GM18861 (cell line): ENCODE results near the gene PACS1.
A peak's percentile ranks its signal among the peaks of the same experiment; 100 is the strongest.

Experiments
- ATAC-seq: cut with Tn5 transposase; IDR thresholded peaks from one replicate; pipeline ENCODE4 v1.9.1; 2021; ENCODE audit not compliant: unreplicated experiment

The PACS1 gene

GRCh38 chr11:66219846-66220565 lies 149.9 kb downstream of the PACS1 start:
- ATAC-seq = no peak

- no peak for ATAC-seq
These were observed 150.5 kb downstream of the PACS1 start for GRCh38 chr11:66220566-66220935.

DNA sequence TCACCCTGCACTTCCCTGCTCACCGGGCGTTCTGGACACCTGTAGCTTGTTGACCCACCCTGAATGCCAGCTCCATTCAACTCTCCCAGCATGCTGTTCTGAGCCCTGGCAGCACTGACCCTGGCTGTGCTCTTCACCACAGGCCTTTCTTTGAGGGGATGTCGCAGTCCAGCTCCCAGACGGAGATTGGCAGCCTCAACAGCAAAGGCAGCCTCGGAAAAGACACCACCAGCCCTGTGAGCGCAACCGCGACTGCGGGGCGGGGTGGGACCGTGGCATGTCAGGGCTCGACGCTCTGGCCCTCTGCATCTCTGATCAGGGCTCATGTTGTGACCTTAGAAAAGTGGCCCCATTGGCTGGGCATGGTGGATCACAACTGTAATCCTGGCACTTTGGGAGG lies 150.9 kb downstream of the PACS1 start:
- ATAC-seq = no peak

- peak; percentile 7 for ATAC-seq
These were observed 151.7 kb downstream of the PACS1 start for GRCh38 chr11:66221726-66222236.

- ATAC-seq = peak; percentile 85
These were observed 152.5 kb downstream of the PACS1 start for GRCh38 chr11:66222358-66223149.

GRCh38 chr11:66224226-66224855 lies 154.3 kb downstream of the PACS1 start:
- ATAC-seq = no peak

DNA sequence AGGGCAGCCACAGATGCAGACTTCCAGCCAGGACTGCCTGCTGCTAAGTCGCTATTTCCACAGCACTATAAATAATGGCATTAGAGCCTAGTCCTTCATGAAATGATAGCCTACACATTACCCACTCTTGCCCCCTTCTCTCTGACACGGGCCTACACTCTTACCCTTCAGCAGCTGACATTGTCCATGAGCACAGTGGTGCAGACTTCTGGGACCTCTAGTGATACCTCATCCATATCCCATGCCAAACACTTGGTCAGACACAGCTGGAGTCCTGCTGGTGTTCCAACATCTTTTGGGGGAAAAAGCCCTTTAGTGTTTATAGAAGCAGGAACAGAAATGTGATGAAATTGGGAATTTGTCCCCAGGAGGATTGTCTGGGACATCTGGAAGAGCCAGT lies 155.0 kb downstream of the PACS1 start:
- no peak for ATAC-seq

DNA sequence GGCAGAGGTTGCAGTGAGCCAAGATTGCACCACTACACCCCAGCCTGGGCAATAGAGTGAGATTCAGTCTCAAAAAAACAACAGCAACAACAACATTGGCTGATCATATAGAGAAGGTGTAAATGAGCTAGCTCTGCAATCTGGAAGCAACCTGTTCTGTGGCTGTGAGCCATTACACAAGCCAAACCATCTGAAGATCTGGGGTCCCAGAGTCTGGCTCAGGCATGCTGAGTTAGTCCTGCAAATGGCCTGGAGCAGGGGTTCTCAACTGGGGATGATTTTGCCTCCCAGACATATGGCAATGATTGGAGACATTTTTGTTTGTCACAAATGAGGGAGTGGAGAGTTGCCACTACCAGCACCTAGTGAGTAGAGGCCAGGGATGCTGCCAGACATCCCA lies 156.0 kb downstream of the PACS1 start:
- no peak for ATAC-seq

GRCh38 chr11:66227700-66228099 lies 157.6 kb downstream of the PACS1 start:
- no peak for ATAC-seq

DNA sequence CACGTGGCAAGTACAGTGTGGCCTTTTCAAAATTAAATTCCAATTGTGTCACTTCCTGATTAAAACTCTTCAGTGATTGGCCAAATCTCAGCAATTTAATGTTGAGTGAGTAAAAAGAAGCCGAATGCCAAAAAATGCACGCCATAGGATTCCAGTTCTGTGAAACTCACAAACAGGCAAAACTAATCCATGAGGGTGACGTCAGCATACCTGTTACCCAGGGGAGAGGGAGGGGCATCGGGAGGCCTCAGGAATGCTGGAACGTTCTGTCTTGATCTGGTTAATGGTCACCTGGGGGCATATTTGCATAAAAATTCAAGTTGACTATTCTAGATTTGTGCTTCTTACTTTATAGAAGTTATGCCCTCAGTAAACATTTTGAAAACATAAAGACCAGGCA lies 158.4 kb downstream of the PACS1 start:
- ATAC-seq = no peak

DNA sequence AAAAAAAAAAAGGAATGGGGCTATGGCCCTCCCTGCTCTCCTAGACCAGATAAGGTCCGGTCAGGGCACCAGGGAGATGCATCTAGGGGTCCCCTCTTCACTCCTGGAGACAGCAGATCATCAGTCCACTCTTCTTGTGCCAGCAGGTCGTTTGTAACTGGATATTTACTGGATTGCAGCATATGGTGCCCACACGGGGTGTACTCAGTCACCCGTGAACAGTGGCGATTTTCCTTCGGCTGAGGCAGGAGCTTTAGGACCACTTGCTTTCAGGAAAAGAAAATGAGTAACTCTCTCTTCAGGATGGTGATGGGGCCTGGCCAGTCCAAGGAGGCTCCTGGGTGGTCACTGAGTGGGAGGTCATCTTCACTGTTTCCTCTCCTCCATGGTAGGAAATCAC lies 160.1 kb downstream of the PACS1 start:
- ATAC-seq = no peak

GRCh38 chr11:66230978-66231377 lies 160.9 kb downstream of the PACS1 start:
- ATAC-seq = no peak

DNA sequence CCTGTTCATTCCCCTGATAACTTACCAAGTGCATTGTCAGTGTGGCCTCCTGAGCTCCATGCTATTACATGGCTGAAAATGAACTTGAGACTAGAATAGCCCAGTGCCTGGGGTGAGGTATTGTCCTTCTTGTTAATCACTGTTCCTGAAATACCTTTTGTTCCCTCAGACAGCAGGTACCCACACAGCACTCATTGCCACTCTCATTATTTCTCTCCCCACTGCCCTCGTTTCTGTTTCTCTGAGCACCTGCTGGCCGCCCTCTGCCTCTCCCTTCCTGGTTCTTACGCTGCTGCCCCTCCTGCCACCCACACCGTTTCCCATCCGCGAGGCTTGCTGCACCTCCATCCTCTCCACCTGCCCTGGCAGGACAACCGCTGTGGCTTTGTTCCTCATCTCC lies 161.5 kb downstream of the PACS1 start:
- no peak for ATAC-seq

DNA sequence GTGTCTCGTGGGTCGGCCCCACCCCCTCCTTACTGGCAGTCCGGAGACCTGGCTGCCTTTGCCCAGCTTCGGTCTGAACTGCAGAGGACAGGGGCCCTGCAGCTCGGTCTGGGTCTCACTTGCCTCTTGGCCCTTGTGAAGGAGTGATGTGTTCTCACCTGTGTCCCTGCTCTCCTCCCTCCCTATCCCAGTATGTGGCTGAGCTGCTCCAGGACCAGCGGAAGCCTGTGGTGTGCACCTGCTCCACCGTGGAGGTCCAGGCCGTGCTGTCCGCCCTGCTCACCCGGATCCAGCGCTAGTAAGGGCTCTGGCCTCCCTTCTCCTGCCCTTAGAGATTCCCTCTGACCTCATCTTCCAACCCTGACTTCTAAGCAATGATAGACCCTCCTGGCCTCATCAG lies 162.7 kb downstream of the PACS1 start:
- no peak for ATAC-seq

DNA sequence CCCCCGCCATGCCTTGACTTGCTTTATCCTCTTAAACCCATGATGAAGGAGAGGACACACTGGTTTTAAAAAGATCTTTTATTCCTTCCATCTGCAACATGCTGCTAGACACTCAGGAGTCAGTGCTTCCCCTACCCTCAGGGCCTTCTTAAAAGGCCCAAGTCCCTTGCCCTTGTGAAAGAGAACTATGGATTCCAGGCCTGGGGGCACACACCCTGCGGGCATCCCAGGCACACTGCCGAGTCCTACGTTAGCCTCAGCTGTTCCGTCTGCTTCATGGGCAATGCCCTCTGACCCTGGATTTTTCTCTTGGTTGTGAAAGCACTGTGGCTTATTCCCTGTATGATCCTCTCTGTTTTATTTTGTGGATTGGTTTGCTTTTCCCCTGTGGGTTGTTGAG lies 163.2 kb downstream of the PACS1 start:
- no peak for ATAC-seq

- ATAC-seq = no peak
These were observed 165.1 kb downstream of the PACS1 start for GRCh38 chr11:66235141-66235540.

DNA sequence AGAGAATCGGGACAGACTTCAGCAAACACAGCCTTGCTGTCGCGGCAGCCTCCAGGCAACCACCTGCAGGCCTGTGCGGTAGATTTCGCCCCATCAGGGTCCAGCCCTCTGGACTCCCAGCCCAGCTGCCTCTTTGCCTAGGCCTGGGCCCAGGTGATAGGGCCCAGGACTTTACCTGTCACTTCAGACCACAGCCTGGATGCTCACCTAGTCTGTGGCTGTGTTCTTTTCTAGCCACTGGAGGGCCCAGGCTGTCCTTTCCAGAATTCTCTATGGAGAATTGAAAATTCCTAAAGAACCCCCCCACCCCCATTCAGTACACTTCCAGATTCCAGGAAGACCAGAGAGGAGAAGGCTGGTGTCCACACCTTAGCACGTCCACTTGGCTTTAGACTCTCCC lies 167.8 kb downstream of the PACS1 start:
- ATAC-seq = no peak

GRCh38 chr11:66238786-66239413 lies 168.8 kb downstream of the PACS1 start:
- ATAC-seq = no peak

GRCh38 chr11:66239511-66239910 lies 169.4 kb downstream of the PACS1 start:
- ATAC-seq = no peak

DNA sequence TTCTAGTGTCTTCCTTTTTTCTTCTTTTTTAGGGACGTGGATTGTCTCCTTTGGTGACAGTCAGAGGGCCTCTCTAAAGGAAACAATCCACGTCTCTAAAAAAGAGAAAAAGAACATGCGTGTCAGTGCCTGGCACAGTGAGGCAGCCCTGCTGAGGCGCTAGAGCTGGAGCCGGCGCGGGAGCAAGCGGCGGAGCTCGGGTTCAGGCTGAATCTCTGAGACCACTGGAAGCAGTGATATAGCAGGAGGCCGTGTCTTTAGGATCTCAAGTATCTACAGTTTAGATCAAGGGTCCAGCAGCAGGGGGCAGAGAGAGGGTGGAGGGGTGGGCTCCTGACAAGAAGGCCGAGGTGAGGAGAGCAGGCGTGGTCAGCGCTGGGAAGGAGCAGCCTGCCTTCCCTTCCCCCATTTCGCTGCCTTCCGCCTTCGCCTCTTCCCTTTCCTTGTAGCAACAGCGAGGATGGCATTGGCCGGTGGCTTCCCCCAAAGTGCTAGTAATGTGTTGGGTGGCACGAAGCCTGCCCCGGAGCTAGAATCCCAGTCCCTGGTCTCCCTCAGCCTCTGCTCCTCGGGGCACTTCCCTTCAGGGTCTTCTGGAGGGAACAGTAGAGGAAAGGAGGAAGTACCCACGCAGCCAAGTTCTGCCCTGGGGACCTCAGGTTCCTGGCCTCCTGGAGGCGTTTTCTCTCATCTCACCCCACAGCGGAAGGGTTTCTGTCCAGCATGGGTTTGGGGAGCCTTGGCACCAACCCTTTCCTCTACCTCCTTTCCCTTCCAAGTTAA lies 170.1 kb downstream of the PACS1 start:
- ATAC-seq = no peak

DNA sequence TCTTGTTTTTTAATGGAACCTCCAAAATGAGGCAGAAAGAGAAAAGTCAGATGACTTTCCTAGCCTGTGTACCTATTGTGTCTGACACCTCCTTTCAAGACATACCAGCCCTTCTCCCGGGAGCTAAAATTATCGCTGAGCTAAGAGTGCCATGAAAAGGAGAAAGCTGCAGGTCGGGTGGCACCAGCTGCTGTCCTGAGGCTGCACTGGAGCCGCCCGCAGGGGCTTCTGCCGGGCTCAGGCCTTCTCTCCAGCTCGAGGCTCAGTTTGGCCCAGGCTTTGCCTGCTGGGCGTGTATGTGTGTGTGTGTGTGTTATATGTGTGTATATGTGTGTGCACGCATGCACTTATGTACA lies 170.7 kb downstream of the PACS1 start:
- no peak for ATAC-seq
